ENCODE measurements around the gene DNAJC22.
"Not testable (repeated sequence)": the region's sequence is repeated elsewhere in the genome, so short reads cannot be mapped to it uniquely, and the experiment has no call there.

DNAJC22 gene

DNA sequence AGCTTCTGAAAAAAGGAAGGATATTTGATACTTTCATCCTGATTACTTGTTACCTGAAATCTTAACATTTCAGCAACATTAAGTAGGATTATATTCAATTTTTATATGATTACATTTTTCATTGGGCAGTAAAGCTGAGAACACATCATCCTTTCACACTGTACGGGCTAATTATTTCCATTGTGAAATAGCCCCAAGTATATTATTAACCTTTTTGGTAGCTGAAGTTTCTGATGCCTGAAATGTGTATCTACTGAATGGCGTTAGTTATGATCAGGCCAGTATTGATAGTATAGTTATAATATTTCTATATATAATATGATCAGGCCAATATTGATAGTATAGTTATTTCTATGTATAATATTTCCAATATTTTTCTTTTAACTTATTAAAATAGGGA lies 30.7 kb downstream of the DNAJC22 start:
- no peak for DNase-seq

DNA sequence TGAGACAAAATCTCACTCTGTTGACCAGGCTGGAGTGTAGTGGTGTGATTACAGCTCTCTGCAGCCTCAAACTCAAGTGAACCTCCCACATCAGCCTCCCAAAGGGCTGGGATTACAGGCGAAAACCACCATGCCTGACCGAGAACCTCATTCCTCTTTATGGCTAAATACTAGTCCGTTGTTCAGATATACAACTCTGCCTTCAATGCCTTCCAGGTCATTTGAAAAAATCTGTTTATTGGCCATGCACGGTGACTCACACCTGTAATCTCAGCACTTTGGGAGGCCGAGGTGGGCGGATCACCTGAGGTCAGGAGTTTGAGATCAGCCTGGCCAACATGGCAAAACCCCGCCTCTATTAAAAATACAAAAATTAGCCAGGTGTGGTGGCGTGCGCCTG lies 33.5 kb downstream of the DNAJC22 start:
- not testable (repeated sequence) for DNase-seq

DNA sequence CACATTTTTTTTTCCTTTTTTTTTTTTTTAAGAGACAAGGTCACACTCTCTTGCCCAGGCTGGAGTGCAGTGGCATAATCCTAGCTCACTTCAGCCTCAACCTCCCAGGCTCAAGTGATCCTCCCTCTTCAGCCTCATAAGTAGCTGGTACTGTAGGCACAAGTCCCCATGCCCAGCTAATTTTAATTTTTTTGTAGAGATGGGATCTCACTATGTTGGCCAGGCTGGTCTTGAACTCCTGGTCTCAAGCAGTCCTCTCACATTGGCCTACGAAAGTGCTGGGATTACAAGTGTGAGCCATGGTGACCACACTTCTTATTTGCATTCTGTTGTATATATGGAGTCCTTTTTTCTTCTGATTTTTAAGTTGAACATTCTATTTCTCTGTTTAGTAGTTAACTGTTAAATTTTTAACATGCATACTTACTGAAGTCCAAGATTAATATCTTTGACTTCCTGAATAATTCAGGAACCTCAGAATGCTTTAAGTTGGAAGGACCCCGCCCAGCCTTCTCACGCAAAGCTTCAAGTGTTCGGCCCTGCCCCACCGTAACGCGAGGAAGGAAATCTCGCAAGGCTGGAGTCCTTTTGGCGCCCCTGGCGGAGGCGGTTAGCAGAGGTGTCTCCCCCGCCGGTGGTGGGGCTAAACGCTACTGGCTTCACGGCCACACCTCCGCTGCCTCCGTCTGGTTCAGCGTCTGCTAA lies 42.1 kb downstream of the DNAJC22 start:
- DNase-seq: peak; percentile 85

DNA sequence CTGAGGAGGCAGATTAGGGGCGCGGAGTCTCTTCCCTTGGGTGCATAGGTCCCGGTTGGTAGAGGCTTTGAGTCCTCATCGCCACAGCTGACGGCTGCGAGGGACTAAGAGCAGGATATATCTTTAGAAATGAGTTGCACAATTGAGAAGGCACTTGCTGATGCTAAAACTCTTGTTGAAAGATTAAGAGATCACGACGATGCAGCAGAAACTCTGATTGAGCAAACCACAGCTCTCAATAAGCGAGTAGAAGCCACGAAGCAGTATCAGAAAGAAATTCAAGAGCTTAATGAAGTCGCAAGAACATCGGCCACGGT lies 42.7 kb downstream of the DNAJC22 start:
- DNase-seq: no peak

DNA sequence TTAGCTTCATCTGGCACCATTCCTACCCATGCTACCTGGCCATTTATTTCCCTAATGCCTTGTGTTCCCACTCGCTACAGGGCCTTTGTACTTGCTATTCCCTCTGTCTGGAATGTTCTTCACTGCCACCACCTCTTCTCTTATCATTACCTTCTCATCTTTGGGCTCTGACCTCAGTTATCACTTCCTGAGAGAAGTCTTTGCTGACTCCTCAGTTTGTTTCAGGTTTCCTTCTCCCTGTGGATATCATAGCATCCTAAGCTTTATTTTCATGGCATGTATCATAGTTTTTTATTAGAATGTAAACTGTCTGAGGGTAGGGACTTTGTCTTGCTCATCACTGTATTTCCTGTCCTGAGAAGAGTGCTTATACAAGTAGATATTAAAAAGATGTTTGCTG lies 50.3 kb downstream of the DNAJC22 start:
- DNase-seq: no peak

DNA sequence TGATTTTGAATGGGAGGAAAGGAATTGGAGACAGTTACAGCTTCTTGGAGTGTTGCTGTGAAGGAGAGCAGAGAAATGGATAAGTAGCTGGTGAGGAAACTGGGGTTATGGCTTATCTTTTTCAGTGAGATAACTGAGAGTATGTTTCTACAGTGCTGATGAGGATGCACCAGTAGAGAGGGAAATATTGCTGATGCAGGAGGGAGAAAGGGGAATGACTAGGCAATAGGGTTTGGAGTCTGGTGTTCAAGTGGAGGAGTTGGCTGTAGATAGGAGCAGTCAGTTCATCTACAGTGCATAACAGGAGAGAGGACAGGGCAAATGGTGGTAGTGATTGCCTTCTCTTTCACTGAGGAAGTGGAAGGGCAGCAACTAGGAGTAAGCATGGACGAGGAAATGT lies 53.6 kb downstream of the DNAJC22 start:
- DNase-seq: no peak
